ENCODE results near the gene ZBTB43. TPM values are rescaled to one million over a fixed set of nuclear protein-coding genes. Genes with fewer than 3 reads are reported as not detected.

Gene ZBTB43
- total and polyA plus RNA-seq, 10 donors: 1.4 to 19.2 (median 14.1) TPM

- Histone ChIP-seq H3K27ac (no peak overlapping the region), H3K4me1 (peaks cover 0 to 9% (median 4%) of the 10 kb centered on the region in 6 donors), H3K27me3 (replicated peaks in 1 of 7) (no peaks in the 10 kb centered on the region), H3K9me3 (no peaks in the 10 kb centered on the region), H3K4me3 (no peak overlapping the region), H3K36me3 (peaks cover 0 to 18% (median 0%) of the 10 kb centered on the region in 6 donors)
- WGBS, 5 donors: 68 to 78% (median 70%) methylated on average over 10 of the region's 10 CpGs
- TF ChIP-seq POLR2AphosphoS5 (IDR thresholded peaks at IDR 0.05) (no peak), POLR2A (IDR thresholded peaks at IDR 0.05) (no peak)
- TF ChIP-seq, protein P1, sequence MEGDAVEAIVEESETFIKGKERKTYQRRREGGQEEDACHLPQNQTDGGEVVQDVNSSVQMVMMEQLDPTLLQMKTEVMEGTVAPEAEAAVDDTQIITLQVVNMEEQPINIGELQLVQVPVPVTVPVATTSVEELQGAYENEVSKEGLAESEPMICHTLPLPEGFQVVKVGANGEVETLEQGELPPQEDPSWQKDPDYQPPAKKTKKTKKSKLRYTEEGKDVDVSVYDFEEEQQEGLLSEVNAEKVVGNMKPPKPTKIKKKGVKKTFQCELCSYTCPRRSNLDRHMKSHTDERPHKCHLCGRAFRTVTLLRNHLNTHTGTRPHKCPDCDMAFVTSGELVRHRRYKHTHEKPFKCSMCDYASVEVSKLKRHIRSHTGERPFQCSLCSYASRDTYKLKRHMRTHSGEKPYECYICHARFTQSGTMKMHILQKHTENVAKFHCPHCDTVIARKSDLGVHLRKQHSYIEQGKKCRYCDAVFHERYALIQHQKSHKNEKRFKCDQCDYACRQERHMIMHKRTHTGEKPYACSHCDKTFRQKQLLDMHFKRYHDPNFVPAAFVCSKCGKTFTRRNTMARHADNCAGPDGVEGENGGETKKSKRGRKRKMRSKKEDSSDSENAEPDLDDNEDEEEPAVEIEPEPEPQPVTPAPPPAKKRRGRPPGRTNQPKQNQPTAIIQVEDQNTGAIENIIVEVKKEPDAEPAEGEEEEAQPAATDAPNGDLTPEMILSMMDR (IDR thresholded peaks at IDR 0.05 in 8 of 11, conservative IDR thresholded peaks at IDR 0.05 in 3 of 11): no peak
- intact Hi-C loops (cut with DNase I; ENCODE audit: low total_unique reads): no loop called here
- DNase-seq: no peak
Measured at GRCh38 chr9:126842977-126843799, 38.3 kb downstream of the ZBTB43 start.

DNA sequence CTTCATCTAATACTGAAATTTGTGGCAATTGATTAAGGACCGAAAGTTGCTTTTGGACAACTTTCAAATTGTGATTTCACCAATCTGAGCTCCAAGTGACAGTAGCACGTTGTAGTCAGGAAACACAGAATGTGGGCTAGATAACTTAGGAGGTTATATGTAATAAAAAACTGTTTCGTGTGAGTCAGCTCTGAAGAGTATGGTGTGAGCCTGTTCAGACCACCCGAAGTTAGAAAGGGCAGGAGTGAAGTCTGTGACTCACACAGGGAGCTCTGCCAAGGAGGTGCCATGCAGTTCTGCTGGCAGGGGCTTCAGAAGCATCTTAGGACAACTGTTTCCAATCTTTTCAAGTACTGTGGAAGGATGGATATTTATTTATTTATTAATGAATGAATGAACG is 39.2 kb downstream of the ZBTB43 start:
- intact Hi-C loops (cut with DNase I; ENCODE audit: low total_unique reads): no loop called here
- WGBS, 5 donors: 51 to 78% (median 62%) methylated on average over 5 of the region's 5 CpGs
- TF ChIP-seq, protein P1 (IDR thresholded peaks at IDR 0.05 in 8 of 11, conservative IDR thresholded peaks at IDR 0.05 in 3 of 11): no peak
- TF ChIP-seq POLR2AphosphoS5 (IDR thresholded peaks at IDR 0.05) (no peak), POLR2A (IDR thresholded peaks at IDR 0.05) (no peak)

GRCh38 chr9:126847051-126847450 is 42.2 kb downstream of the ZBTB43 start:
- no peaks in the 10 kb centered on the region for H3K4me1 ChIP-seq
- 92 to 96% (median 93%) methylated on average over 8 of the region's 8 CpGs for WGBS, 5 donors
- no peaks in the 10 kb centered on the region for H3K9me3 ChIP-seq
- intact Hi-C loops (cut with DNase I; ENCODE audit: low total_unique reads): no loop called here
- DNase-seq: no peak
- no peaks in the 10 kb centered on the region for H3K36me3 ChIP-seq
- H3K27me3 ChIP-seq (replicated peaks in 1 of 7): peaks cover 0 to 24% (median 0%) of the 10 kb centered on the region in 7 donors
- TF ChIP-seq, protein P1 (IDR thresholded peaks at IDR 0.05 in 8 of 11, conservative IDR thresholded peaks at IDR 0.05 in 3 of 11): no peak
- TF ChIP-seq POLR2AphosphoS5 (IDR thresholded peaks at IDR 0.05): no peak
- TF ChIP-seq POLR2A (IDR thresholded peaks at IDR 0.05): no peak
- no peak overlapping the region for H3K27ac ChIP-seq
- no peak overlapping the region for H3K4me3 ChIP-seq

More for the DNA sequence above, 39.2 kb downstream of the ZBTB43 start:
- no peaks in the 10 kb centered on the region for H3K9me3 ChIP-seq
- no peak overlapping the region for H3K27ac ChIP-seq
- H3K4me1 ChIP-seq: no peaks in the 10 kb centered on the region
- no peak overlapping the region for H3K4me3 ChIP-seq
- DNase-seq: no peak
- H3K27me3 ChIP-seq (replicated peaks in 1 of 7): no peaks in the 10 kb centered on the region
- peaks cover 0 to 9% (median 0%) of the 10 kb centered on the region in 6 donors for H3K36me3 ChIP-seq

DNA sequence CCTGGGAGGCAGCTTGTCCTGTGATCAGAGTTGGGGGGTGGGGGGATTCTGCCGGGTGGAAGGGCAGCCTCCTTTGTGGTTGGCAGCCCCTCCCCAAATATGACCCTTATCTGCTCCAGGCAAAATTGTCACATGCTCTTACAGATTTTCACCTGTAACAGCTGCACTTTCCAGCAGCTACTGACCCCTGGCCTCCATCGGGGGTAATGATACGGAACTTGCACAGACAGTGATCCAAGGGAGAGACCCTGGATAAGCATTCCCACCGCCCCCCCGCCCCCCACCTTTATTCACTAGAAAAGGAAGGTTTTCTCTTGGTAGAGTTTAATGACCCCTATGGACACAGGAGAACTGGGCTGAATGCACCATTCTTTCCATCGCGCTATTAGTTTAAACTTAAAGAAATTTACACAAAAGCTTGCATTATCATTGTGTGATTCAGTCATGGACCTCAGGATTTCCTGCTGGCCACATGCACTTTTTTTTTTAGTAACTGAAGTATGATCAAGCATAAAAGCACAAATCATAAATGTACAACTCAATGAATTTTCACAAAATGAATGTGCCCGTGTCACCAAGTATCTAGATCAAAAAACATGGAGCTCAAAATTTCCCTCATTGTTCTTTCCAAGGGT is 44.9 kb downstream of the ZBTB43 start:
- Histone ChIP-seq H3K4me3 (no peak overlapping the region), H3K27ac (no peak overlapping the region), H3K36me3 (no peaks in the 10 kb centered on the region), H3K4me1 (no peaks in the 10 kb centered on the region), H3K27me3 (replicated peaks in 1 of 7) (peaks cover 0 to 43% (median 0%) of the 10 kb centered on the region in 7 donors), H3K9me3 (no peaks in the 10 kb centered on the region)
- no peak for TF ChIP-seq POLR2A (IDR thresholded peaks at IDR 0.05)
- TF ChIP-seq, protein P1 (IDR thresholded peaks at IDR 0.05 in 8 of 11, conservative IDR thresholded peaks at IDR 0.05 in 3 of 11): no peak
- TF ChIP-seq POLR2AphosphoS5 (IDR thresholded peaks at IDR 0.05): no peak
- DNase-seq: no peak
- intact Hi-C loops (cut with DNase I; ENCODE audit: low total_unique reads): no loop called here
- WGBS, 5 donors: 53 to 69% (median 62%) methylated on average over 7 to 8 of the region's 8 CpGs

Measured in spleen (tissue), 11 donors.